SHP77 treated with DMSO at 0.1 percent for 48 hours (cell line): Measurements from ENCODE around the gene STUM.

Experiments used
- DNase-seq: peaks from one replicate; lab custom pipeline; 2025; lab: John Stamatoyannopoulos, UW

Gene STUM

GRCh38 chr1:226560243-226560642 is 11.7 kb downstream of the STUM start:
- no peak for DNase-seq

GRCh38 chr1:226562989-226563388 is 14.4 kb downstream of the STUM start:
- DNase-seq = no peak

GRCh38 chr1:226563666-226564065 is 15.1 kb downstream of the STUM start:
- no peak for DNase-seq

- DNase-seq = no peak
Observed at GRCh38 chr1:226565476-226565875, 16.9 kb downstream of the STUM start.

- no peak for DNase-seq
Observed at GRCh38 chr1:226566234-226566633, 17.7 kb downstream of the STUM start.

- DNase-seq = no peak
Observed at GRCh38 chr1:226566760-226567159, 18.2 kb downstream of the STUM start.

- peak; percentile 4 for DNase-seq
Observed at GRCh38 chr1:226568077-226568831, 19.7 kb downstream of the STUM start.

GRCh38 chr1:226568975-226569741 is 20.6 kb downstream of the STUM start:
- no peak for DNase-seq

- no peak for DNase-seq
Observed at GRCh38 chr1:226569879-226570547, 21.4 kb downstream of the STUM start.

GRCh38 chr1:226571893-226572292 is 23.3 kb downstream of the STUM start:
- DNase-seq = no peak

- no peak for DNase-seq
Observed at GRCh38 chr1:226572325-226572726, 23.8 kb downstream of the STUM start.

- no peak for DNase-seq
Observed at GRCh38 chr1:226574044-226574443, 25.5 kb downstream of the STUM start.

GRCh38 chr1:226574591-226575435 is 26.2 kb downstream of the STUM start:
- DNase-seq = no peak

- no peak for DNase-seq
Observed at GRCh38 chr1:226575436-226575720, 26.8 kb downstream of the STUM start.

GRCh38 chr1:226575739-226576378 is 27.3 kb downstream of the STUM start:
- DNase-seq = peak; percentile 14

- DNase-seq = no peak
Observed at GRCh38 chr1:226576601-226577000, 28.0 kb downstream of the STUM start.

- no peak for DNase-seq
Observed at GRCh38 chr1:226577401-226578180, 29.0 kb downstream of the STUM start.

GRCh38 chr1:226578946-226579578 is 30.5 kb downstream of the STUM start:
- no peak for DNase-seq

- DNase-seq = no peak
Observed at GRCh38 chr1:226579781-226580323, 31.3 kb downstream of the STUM start.

GRCh38 chr1:226580625-226581270 is 32.2 kb downstream of the STUM start:
- DNase-seq = no peak
